ENCODE results near the gene HTRA3. TPM values are rescaled to one million over a fixed set of nuclear protein-coding genes. Genes with fewer than 3 reads are reported as not detected.

Gene HTRA3
- total and polyA plus RNA-seq, 2 of the 8 experiments (the other 6 are each of a cell fraction or from before 2014, with no cell fraction given), result 3.2 to 5.8 TPM

DNA sequence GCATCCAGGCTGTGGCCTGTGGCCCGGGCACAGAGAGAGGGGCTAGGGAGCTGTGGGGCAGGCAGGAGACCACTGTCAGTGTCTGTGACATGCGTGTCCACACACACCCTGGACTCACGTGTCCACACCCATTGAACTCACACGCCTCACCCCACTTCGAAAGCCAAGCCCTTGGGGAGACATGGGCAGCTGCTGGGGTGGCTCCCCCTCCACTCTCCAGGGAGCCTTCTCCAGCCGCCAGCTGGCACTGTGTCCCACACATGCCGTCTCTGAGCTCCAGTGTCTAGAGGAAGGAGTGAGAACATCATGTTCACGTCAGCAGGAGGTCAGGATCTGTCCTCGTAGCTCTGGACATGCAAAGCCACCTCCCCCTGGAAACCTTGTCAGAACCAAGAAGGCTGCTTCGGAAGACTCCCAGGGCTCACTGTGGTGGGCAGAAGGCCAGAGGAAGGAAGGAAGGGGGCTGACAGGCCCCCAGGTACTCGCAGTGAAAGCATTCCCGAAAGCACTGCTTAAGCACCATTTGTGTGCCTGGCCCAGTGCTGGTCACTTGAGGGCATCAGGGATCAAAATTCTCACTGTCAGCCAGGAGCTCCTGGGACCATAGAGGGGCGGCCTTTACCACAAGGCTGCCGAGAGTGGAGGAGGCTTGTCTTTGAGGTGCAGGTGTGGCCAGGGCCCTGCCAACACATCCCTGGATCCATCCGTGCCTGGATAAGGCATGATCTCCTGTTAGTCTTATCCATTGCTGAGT lies 61.4 kb downstream of the HTRA3 start:
- no peak overlapping the region for H2AFZ ChIP-seq (ENCODE audit: low read length)
- no peak overlapping the region for H3K4me2 ChIP-seq (ENCODE audit: insufficient read depth in 1 of 2, low read depth in 2 of 2, low read length in 2 of 2)
- H3K23ac ChIP-seq (ENCODE audit: insufficient read length), result no peak overlapping the region
- no peaks in the 10 kb centered on the region for H3K4me1 ChIP-seq (replicated peaks in 1 of 4; ENCODE audit: control insufficient read depth in 3 of 4, insufficient read depth in 4 of 4, low read length in 3 of 4)
- H3K56ac ChIP-seq (replicated peaks; ENCODE audit: insufficient read length, low read depth, low read length), result no peak overlapping the region
- H4K91ac ChIP-seq (replicated peaks; ENCODE audit: insufficient read length, low read length), result no peak overlapping the region
- H4K5ac ChIP-seq (ENCODE audit: insufficient read length, low read depth, low read length), result no peak overlapping the region
- CTCF ChIA-PET (ENCODE audit: partially characterized antibody), result interaction anchor here (1.1 to 2.2 kb wide), 4 partner anchors 11 to 61 kb away, joined by 4 to 12 read pairs (median 4); no protein-coding TSS in a partner anchor
- POLR2A ChIA-PET (ENCODE audit: partially characterized antibody), result no interaction called here
- H3K27ac ChIP-seq (ENCODE audit: low read depth, low read length), result no peak overlapping the region
- no peaks in the 10 kb centered on the region for H4K20me1 ChIP-seq (replicated peaks in 1 of 2; ENCODE audit: control insufficient read depth in 1 of 2, insufficient read depth in 2 of 2, low read length in 2 of 2)
- DNase-seq (ENCODE audit: low read depth in 1 of 2, low spot score in 2 of 2), result no peak
- H2BK120ac ChIP-seq (replicated peaks; ENCODE audit: low read depth, low read length), result no peak overlapping the region
- H3K79me1 ChIP-seq (ENCODE audit: low read depth, low read length), result no peaks in the 10 kb centered on the region
- no peak overlapping the region for H3K18ac ChIP-seq (ENCODE audit: extremely low read depth, low read length)
- H3K36me3 ChIP-seq (ENCODE audit: control insufficient read depth in 2 of 4, insufficient read depth in 4 of 4, low read length in 3 of 4), result no peaks in the 10 kb centered on the region
- H4K8ac ChIP-seq (ENCODE audit: extremely low read depth, insufficient read depth, low read length), result no peak overlapping the region; the same call in 1 of the 2 replicates
- H3K14ac ChIP-seq (ENCODE audit: insufficient read length), result no peak overlapping the region
- H2BK15ac ChIP-seq (ENCODE audit: low read length), result no peak overlapping the region
- no peak overlapping the region for H3K4ac ChIP-seq (replicated peaks; ENCODE audit: insufficient read length, low read depth, low read length)
- no peak overlapping the region for H3K4me3 ChIP-seq (ENCODE audit: extremely low read depth in 1 of 4, insufficient read depth in 2 of 4, low read depth in 3 of 4, low read length in 4 of 4)
- peaks cover 0 to 1% of the 10 kb centered on the region in 2 experiments; a peak in 1 of 4 replicates for H3K9me3 ChIP-seq (ENCODE audit: insufficient read depth in 2 of 2, low read depth in 1 of 2, low read length in 1 of 2)
- H3K79me2 ChIP-seq (ENCODE audit: control insufficient read depth in 1 of 2, insufficient read depth in 2 of 2, low read length in 2 of 2), result no peaks in the 10 kb centered on the region
- H2BK12ac ChIP-seq (ENCODE audit: low read depth, low read length), result no peak overlapping the region
- no peak overlapping the region for H2BK20ac ChIP-seq (ENCODE audit: low read length)
- no peak overlapping the region for H2AK5ac ChIP-seq (ENCODE audit: low read depth, low read length)
- FAIRE-seq, result no peak
- H3K27me3 ChIP-seq (replicated peaks in 1 of 4; ENCODE audit: control insufficient read depth in 3 of 4, extremely low read depth in 1 of 4, insufficient read depth in 3 of 4, low read length in 3 of 4), result no peaks in the 10 kb centered on the region
- H3K9ac ChIP-seq (replicated peaks in 1 of 4; ENCODE audit: extremely low read depth in 1 of 4, low read depth in 3 of 4, low read length in 3 of 4), result no peak overlapping the region
- WGBS, 2 experiments (ENCODE audit: extremely low coverage in 1 of 2, insufficient coverage in 1 of 2, insufficient read length in 1 of 2, insufficient replicate concordance in 2 of 2, low coverage in 1 of 2, low lambda C conversion rate in 2 of 2, missing lambda C conversion rate in 1 of 2), result 82% methylated on average over 14 of the region's 15 CpGs; no CpG with 5 or more reads in 1 of the 2 experiments
- no peak overlapping the region for H2BK5ac ChIP-seq (ENCODE audit: low read depth, low read length)
- H3K23me2 ChIP-seq (ENCODE audit: low read depth, low read length), result no peaks in the 10 kb centered on the region
- TF ChIP-seq KDM5A (IDR thresholded peaks at IDR 0.05; ENCODE audit: low read length) (no peak), POLR2A (IDR thresholded peaks at IDR 0.05; ENCODE audit: control extremely low read depth in 1 of 2, low read depth in 2 of 2, low read length in 2 of 2) (no peak), CHD2 (IDR thresholded peaks at IDR 0.05; ENCODE audit: low read length) (no peak), RXRA (IDR thresholded peaks at IDR 0.05; ENCODE audit: insufficient read depth, low read depth, low read length) (no peak), GTF2F1 (IDR thresholded peaks at IDR 0.05; ENCODE audit: borderline replicate concordance, low read depth, low read length) (no peak), CBX5 (IDR thresholded peaks at IDR 0.05; ENCODE audit: low read depth, low read length) (no peak), HDAC6 (IDR thresholded peaks at IDR 0.05; ENCODE audit: low read depth, low read length) (no peak), SRF (IDR thresholded peaks at IDR 0.05; ENCODE audit: low read depth, low read length) (no peak), PHF8 (conservative IDR thresholded peaks at IDR 0.05; ENCODE audit: low read depth, low read length) (no peak), TEAD4 (IDR thresholded peaks at IDR 0.05; ENCODE audit: low read depth, low read length) (no peak), MAFK (IDR thresholded peaks at IDR 0.05; ENCODE audit: low read depth, low read length) (no peak)
- TF ChIP-seq, protein P1, sequence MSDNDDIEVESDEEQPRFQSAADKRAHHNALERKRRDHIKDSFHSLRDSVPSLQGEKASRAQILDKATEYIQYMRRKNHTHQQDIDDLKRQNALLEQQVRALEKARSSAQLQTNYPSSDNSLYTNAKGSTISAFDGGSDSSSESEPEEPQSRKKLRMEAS (IDR thresholded peaks at IDR 0.05), result no peak
- TF ChIP-seq, protein P2, sequence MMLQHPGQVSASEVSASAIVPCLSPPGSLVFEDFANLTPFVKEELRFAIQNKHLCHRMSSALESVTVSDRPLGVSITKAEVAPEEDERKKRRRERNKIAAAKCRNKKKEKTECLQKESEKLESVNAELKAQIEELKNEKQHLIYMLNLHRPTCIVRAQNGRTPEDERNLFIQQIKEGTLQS (IDR thresholded peaks at IDR 0.05; ENCODE audit: insufficient read depth, low read depth, low read length), result no peak

Data from H1 (cell line).